ENCODE measurements around the gene TSPEAR. TPM values are rescaled to one million over a fixed set of nuclear protein-coding genes. Genes with fewer than 3 reads are reported as not detected.

The TSPEAR gene
- polyA plus RNA-seq, 3 donors, result 0.53 to 0.67 (median 0.62) TPM

DNA sequence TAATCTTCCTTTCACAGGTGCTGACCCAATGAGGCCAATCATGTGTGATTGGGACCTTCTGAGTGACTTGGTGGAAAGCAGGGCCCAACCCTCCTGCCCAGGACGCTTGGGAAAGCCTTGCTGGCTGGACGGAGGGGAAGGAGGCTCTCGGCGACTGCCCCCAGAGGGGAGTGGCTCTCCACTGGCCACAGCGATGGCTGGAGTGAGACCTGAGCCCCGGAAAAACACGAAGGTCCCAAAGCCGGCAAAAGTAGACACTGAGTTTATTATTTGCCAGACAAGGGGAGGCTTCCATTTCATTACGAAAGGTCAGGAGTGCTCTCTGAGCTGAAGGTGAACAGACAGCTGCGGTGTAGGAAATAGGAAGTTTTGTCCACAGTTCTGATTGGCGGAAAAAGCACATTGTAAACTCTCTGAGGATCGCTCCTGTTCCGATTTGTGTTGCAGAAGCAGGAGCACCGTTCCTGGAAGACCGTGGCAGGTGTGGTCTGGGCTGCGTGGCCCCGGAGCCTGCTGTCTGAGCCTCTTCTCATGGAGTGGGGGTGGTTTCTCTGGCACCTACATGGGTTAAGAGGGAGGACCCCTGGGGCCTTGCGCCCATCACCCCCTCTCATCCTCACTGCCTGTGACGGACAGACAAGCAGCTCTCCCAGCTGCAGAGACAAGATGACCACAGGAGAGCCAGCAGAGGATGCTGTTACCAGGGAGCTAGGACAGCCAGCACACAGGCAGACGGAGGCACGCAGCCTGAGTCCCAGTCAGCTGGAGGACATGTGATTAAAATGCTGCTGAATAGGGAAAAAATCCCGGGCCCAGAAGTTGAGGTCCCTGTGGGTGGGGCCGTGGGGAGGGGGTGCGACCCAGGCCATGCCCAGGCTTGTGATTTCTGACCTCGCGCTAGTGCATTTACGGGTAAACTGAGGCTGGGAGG, 212.8 kb downstream of the TSPEAR start:
- no peak for DNase-seq (ENCODE audit: low read depth in 3 of 3, low spot score in 2 of 3)

- DNase-seq (ENCODE audit: low read depth in 3 of 3, low spot score in 2 of 3), result no peak
Measured at GRCh38 chr21:44497703-44498126, 213.7 kb downstream of the TSPEAR start.

GRCh38 chr21:44496564-44497550, 214.5 kb downstream of the TSPEAR start:
- no peak for DNase-seq (ENCODE audit: low read depth in 3 of 3, low spot score in 2 of 3)

DNA sequence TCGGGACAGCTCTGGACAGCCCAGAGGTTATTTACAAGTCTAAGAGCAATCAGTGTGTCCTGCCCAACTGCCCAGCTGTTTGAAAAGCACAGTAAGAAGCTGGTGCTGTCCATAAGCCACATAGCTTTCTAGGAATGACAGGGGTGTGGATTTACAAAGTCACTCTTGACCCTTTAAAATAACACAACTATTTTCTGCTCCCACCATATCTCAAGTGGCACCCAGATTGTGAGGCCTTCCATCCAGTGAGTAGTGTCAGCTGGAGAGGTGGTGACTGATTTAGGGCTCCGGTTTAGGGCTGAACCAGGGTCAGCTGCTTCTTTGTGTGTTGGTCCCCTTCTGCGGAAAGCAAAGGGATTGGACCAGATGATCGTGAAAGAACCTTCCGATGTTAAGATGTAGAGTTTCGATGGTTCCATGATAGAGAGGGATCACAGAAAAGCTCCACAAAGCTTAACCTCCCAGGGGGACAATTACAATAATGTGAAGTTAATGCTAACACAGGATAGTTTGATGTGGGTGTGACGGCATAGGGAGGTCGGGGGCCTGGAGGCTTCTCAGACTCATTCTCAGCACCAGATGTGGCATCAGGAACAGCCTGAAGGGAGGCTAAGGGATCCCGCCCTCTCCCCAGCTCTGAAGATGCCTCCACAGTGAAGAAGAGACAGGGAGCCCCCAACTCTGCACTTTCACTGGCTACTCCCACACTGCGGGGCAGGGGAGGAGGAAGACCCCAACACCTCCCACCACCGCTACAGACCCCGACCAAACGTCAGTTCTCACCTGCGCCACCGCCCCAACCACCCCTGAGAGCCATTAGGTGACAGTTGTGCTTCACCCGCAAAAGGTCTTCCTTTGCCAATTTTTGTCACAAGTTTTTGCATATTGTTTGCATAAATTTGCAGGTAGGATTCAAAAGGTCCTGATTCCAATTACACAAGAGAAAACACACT, 215.5 kb downstream of the TSPEAR start:
- no peak for DNase-seq (ENCODE audit: low read depth in 3 of 3, low spot score in 2 of 3)

GRCh38 chr21:44494956-44495355, 216.4 kb downstream of the TSPEAR start:
- no peak for DNase-seq (ENCODE audit: low read depth in 3 of 3, low spot score in 2 of 3)

- no peak for DNase-seq (ENCODE audit: low read depth in 3 of 3, low spot score in 2 of 3)
Measured at GRCh38 chr21:44494418-44494817, 217.0 kb downstream of the TSPEAR start.

GRCh38 chr21:44492567-44493385, 218.6 kb downstream of the TSPEAR start:
- no peak for DNase-seq (ENCODE audit: low read depth in 3 of 3, low spot score in 2 of 3)

DNA sequence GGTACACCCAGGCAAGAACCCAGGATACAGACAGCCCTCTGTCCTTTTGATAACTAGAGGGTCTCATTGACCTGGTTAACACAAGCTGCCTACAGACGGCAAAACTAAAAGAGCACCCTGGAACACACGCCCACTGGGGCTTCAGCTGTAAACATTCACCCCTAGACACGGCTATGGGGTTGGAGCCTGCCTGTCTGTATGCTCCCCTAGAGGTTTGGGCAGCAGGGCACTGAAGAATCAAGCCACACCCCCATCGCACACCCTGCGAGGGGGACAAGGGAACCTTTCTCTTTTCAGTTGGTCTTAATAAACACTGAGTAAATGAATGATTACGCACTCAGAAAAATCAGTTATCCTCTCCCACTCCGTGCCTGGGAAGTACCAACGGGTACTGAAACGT, 220.6 kb downstream of the TSPEAR start:
- DNase-seq (ENCODE audit: low read depth in 3 of 3, low spot score in 2 of 3), result no peak

GRCh38 chr21:44490405-44490804, 221.0 kb downstream of the TSPEAR start:
- DNase-seq (ENCODE audit: low read depth in 3 of 3, low spot score in 2 of 3), result no peak

- DNase-seq (ENCODE audit: low read depth in 3 of 3, low spot score in 2 of 3), result no peak
Measured at GRCh38 chr21:44489962-44490361, 221.4 kb downstream of the TSPEAR start.

- no peak for DNase-seq (ENCODE audit: low read depth in 3 of 3, low spot score in 2 of 3)
Measured at GRCh38 chr21:44487831-44488230, 223.5 kb downstream of the TSPEAR start.

- DNase-seq (ENCODE audit: low read depth in 3 of 3, low spot score in 2 of 3), result no peak
Measured at GRCh38 chr21:44486302-44486701, 225.1 kb downstream of the TSPEAR start.

DNA sequence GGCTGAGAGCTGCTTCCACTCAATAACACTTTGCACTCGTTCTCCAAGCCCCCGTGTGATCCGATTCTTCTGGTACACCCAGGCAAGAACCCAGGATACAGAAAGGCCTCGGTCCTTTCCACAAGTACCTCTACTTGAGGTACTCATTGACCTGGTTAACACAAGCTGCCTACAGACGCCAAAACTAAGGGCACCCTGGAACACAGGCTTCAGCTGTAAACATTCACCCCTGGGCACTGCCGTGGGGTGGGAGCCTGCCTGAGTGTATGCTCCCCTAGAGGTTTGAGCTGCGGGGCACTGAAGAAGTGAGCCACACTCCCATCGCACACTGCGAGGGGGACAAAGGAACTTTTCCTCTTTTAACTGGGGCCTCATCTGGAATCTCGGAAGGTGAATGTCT, 225.6 kb downstream of the TSPEAR start:
- no peak for DNase-seq (ENCODE audit: low read depth in 3 of 3, low spot score in 2 of 3)

DNA sequence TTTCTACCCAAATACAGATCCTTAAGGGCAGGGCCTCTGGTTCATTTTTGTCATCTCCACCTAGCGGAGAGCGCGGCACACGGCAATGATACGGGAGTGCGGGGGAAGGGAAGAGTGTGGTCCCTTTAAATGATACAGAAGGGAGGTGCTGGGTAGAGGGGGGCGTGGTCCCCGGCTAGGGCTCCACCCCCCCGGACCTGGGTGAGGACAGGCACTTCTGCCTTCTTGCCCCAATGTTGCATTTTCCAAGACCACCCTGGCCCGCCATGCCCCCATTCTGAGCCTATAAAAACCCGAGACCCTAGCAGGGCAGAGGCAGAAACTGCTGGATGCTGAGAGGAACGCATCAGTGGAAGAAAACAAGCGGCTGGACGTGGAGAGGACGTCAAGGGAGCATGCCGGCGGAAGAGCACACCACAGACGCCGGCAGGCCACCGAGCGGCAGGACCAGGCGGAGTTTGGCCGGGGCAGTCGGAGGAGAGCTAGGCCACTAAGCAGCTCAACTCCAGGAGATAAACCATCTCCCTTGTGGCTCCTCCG, 226.0 kb downstream of the TSPEAR start:
- DNase-seq (ENCODE audit: low read depth in 3 of 3, low spot score in 2 of 3), result no peak

DNA sequence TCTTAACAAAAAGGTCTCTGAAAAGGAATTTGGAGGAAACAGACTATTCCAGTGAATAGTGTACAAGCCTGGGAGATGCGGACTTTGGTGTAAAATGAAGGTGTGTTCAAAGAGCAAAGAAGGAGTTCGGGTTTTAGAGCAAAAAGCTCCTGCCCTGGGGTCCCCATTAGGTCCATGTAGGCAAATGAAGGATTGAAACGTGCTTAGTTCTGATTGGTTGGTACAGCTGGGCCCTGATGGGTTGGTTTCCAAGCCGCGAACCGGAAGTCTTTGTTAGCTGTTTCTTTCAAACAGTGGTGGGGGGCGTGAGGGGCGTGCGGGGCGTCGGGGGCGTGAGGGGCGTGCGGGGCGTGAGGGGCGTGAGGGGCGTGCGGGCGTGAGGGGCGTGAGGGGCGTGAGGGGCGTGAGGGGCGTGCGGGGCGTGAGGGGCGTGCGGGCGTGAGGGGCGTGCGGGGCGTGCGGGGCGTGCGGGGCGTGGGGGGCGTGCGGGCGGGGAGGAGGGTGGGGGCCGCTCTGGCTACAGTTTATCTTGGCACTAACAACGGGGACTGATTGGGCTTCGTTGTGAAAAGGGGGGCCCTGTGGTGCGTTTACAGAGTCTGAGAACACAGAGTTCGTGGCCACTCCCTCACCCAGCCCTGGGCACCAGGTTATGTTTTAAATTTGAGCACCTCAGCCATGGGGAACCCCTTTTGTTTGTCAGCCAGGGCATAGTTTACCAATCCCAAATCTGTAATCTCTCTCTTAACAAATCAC, 226.7 kb downstream of the TSPEAR start:
- no peak for DNase-seq (ENCODE audit: low read depth in 3 of 3, low spot score in 2 of 3)

- no peak for DNase-seq (ENCODE audit: low read depth in 3 of 3, low spot score in 2 of 3)
Measured at GRCh38 chr21:44483288-44484237, 227.8 kb downstream of the TSPEAR start.

- DNase-seq (ENCODE audit: low read depth in 3 of 3, low spot score in 2 of 3), result no peak
Measured at GRCh38 chr21:44482581-44483287, 228.6 kb downstream of the TSPEAR start.
